Stimulated activated CD4-positive, alpha-beta T cell treated with anti-CD3 and anti-CD28 coated beads, Interleukin-1b, Interleukin-23, amount 100 ng/mL, for 48 hours (primary cell): ENCODE results near the gene ITSN1.
"Not testable (repeated sequence)": the region's sequence is repeated elsewhere in the genome, so short reads cannot be mapped to it uniquely, and the experiment has no call there.

Experiments
- DNase-seq: peaks from one replicate; pipeline ENCODE4 v3.0.0-alpha.2; 2020

The ITSN1 gene

DNA sequence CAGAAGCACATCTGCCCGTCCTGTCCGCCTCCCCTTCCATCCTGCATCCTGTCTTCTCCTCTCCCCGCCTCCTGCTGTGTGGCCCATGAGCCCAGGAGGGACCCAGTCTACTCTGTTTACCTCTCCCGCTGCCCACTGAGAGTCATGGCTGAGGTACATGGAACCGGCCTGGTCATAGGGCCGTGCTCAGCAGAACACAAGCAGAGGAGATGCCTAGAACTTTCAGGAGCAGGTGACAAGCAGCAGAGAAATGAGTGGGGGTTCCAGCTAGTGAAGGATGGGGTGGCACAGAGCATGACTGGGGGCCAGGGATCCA, 202.5 kb downstream of the ITSN1 start:
- DNase-seq, result no peak

GRCh38 chr21:33846141-33846540, 203.8 kb downstream of the ITSN1 start:
- DNase-seq, result no peak

GRCh38 chr21:33847588-33848248, 205.4 kb downstream of the ITSN1 start:
- no peak for DNase-seq

GRCh38 chr21:33848249-33848953, 206.1 kb downstream of the ITSN1 start:
- DNase-seq, result no peak

DNA sequence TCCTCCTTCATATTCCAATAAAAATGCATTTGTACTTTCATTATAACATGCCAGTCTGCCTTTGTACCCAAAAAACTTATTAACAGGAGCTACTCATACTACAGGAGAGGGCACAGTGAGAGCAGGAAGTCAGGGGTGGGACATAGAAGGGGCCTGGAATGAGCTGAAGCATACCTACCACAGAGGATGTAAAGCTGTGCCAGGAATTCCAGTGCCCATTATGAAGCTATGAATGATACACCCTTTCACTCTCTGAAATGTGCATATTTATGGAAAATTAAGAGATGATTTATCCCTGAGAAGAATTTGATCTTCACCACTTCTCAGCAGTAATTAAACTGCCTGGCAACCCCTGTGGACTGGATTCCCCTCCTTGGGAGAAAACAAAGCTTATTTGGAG, 207.5 kb downstream of the ITSN1 start:
- no peak for DNase-seq

DNA sequence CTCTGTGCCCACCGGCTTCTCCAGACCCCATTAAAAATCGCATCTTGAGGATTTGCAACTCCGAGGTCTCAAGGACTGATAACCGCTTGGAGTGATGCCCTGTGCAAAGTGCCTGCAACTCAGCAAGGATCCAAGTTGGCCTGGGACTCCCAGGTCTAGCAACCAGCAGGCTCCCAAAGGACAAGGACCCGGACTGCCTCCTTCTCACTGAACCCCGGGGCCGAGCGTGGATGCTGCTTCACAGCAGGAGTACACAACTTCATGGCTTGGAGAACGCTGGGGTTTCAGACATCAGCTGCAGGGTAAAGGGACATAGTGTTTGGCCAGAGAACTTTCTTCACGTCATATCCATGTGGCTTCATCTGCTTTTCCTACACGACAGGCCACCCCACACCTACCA, 208.1 kb downstream of the ITSN1 start:
- no peak for DNase-seq

DNA sequence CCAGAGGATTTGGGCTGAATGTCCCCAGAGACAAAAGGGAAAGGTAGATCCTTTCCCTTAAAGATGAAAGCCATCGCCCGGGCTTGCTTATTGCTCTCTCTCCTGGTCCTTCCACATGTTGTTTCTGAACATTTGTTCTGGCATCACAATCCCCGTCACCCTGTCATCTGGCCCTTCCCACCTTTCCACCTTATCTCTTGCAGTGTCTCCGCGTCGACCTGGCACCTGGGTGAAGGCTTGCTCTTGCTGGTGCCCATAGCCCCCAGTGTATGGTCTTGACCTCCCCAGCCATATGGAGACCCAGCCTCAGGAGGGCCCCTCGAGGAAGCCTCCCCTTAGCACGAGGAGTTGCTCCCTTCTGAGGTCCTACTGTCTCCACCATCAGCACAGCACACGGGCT, 208.7 kb downstream of the ITSN1 start:
- DNase-seq, result no peak

- no peak for DNase-seq
These were observed 210.2 kb downstream of the ITSN1 start for GRCh38 chr21:33852485-33852884.

DNA sequence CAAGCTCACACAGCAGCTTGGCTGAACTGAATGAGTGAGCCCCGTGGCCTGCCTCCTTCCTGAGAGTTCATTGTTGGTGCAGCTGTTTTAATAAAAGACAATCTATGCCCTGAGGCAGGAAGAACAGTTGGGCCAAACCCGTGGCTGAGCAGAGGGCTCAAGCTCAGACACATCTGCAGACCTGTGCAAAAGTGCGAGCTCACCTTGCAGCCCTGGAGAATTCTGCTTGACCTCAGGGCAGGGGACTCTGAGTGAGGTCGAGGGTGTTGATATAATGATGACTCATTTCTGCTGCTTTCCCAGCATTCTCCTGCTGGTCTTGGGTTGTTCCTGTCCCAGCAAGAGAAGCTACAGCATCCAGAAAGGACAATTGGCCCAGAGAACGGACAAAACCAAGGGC, 212.3 kb downstream of the ITSN1 start:
- DNase-seq, result no peak

DNA sequence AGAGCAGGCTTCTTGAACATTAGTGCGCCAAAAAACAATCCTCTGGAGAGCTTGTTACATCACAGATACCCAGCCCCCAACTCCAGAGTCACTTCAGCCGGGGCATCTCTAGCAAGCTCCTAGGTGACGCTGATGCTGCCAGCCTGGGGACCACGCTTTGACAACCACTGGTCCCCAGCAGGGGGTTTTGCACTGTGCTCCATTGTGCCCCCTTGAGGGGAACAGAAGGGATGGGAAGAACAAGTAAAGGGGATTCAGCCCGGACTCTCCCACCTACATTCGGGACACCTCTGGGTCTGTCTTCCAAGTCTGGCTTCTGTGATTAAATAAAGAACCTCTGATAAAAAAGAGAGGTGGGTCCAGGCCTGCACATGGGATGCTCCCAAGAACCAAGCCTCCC, 212.9 kb downstream of the ITSN1 start:
- DNase-seq, result no peak

GRCh38 chr21:33856893-33857527, 214.7 kb downstream of the ITSN1 start:
- no peak for DNase-seq

DNA sequence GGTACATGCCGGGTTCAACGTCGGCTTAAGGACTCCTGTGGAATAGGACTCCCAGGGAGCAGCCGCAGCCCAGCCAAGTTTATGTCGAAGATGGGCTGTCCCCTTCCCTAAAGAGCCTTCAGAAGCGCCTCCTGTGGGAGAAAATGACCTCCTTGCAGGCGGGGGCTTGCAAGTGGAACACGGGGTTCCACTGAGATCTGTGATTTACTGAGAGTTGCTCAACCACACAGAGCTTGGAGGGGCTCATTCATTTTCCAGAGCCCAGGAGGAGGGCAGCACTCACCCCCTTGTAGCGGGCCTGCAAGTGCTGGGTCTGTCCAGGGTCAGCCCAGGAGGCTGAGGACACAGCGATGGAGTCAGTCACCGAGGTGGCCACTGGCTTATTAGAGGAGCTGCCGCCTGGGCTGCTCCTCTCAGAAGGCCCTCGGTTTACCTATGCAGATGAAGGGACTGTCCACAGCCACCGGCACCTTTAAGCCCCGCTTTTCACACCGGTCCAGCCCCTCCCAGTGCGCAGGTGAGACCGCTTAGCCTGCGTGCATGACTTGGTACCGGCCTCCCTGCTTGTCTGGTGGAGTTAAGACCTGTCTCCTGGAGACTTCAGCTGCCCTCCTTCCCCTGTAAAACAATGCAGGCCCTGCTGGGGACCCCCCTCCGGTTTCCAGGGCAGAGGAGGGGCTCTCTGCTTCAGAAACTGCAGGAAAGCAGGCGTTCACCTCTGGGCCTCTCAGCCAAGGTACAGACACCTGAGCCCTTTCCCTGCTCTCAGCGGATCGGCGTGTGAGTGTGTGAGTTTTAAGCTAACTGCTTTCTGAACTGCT, 215.8 kb downstream of the ITSN1 start:
- no peak for DNase-seq

- DNase-seq, result no peak
These were observed 216.5 kb downstream of the ITSN1 start for GRCh38 chr21:33858667-33859372.

GRCh38 chr21:33859373-33860102, 217.2 kb downstream of the ITSN1 start:
- no peak for DNase-seq

GRCh38 chr21:33860332-33860879, 218.1 kb downstream of the ITSN1 start:
- no peak for DNase-seq

GRCh38 chr21:33861125-33861524, 218.8 kb downstream of the ITSN1 start:
- no peak for DNase-seq

DNA sequence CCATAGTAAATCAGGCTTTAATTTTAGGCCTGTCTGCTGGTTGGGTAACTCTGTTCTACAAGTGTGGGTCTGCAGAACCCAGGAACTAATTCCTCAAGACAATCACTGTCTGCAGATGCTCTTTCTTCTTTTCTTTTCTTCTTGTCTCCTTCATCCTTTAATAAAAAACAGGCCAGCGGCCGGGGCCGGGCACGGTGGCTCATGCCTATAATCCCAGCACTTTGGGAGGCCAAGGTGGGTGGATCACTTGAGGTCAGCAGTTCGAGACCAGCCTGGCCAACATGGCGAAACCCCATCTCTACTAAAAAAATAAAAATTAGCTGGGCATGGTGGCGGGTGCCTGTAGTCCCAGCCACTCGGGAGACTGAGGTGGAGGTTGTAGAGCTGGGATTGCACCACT, 220.9 kb downstream of the ITSN1 start:
- DNase-seq, result not testable (repeated sequence)

GRCh38 chr21:33864150-33864549, 221.8 kb downstream of the ITSN1 start:
- no peak for DNase-seq

- DNase-seq, result no peak
These were observed 222.9 kb downstream of the ITSN1 start for GRCh38 chr21:33865176-33865575.

DNA sequence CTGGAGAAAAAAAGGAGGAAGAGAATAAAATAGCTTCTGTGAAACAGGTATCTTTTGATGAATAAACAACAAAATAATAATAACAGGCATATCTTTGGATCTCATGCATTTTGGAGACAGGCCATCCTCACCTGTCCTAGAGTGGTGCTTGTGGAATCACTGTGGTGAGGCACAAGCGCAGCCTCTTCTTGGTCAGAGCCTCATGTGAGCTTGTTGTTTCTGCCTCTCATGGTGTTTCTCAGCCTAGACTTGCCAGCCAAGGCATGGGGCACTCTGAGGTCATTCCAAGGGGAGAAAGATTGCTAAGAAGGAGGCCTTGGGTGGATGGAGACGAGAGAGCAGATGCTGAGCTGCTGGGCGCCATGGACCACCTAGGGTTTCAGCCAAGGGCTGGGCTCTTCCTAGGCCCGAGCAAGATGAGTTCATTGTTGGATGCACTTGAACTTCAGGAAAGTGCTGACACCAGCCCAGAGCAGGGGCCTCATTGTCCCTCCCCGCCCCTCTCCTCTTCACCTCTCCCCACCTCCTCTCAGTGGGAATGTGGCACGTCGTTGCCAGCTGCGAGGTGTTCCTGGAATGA, 223.8 kb downstream of the ITSN1 start:
- DNase-seq, result no peak

DNA sequence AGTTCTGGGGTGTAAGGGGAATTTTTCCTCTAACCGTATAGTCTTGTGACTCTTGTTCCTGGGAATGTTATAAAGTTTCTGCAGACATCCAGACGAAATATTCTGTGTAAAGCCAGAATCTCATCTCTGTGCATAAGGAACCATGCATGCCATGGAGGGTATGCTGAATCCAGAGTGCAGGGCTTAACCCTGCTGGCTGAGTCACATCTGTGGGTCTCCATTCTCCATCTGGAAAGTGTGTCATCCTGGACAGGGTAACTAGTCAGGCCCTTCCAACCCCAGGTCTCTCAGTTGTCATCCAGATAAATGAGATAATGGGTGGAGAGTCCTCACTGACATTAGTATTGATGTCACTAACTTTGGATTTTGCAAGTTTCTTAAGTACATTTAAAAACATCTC, 224.5 kb downstream of the ITSN1 start:
- DNase-seq, result no peak

GRCh38 chr21:33867868-33868267, 225.6 kb downstream of the ITSN1 start:
- not testable (repeated sequence) for DNase-seq
